GM12878 (cell line): ENCODE results near the gene GAS6. TPM values are rescaled to one million over a fixed set of nuclear protein-coding genes. Genes with fewer than 3 reads are reported as not detected.

ENCODE experiments used
- ATAC-seq: fragments of 200-7000 bp; cut with Tn5 transposase; 3 replicates; pipeline ENCODE4 v1.9.1; 2020; ENCODE audit warnings: mild to moderate bottlenecking, moderate library complexity
- BruUV-seq: library from RNA; stranded (reverse); fragments of 400-500 nt; replicated peaks from 2 replicates; lab custom pipeline; 2021; lab: Mats Ljungman, UMichigan
- CTCF ChIA-PET: fragments of 300-600 bp; sonication (Branson Sonifier 250); formaldehyde crosslinking; extraction: SDS; loops from one replicate; lab custom pipeline; 2021; ENCODE audit warnings: inconsistent platforms; lab: Yijun Ruan, JAX
- POLR2A ChIA-PET: fragments of 350-600 bp; formaldehyde crosslinking; extraction: SDS; loops from one replicate; lab custom pipeline; 2021; ENCODE audit warnings: inconsistent platforms; lab: Charles Lee
- RAD21 ChIA-PET: fragments of 300-600 bp; sonication (Branson Sonifier 250); formaldehyde crosslinking; loops from one replicate; lab custom pipeline; 2023; ENCODE audit warnings: antibody characterized with exemption; ENCODE audit not compliant: unreplicated experiment; lab: Charles Lee
- SMC1A ChIA-PET: fragments of 300-600 bp; sonication (Branson Sonifier 250); formaldehyde crosslinking; loops from one replicate; lab custom pipeline; 2023; ENCODE audit not compliant: unreplicated experiment, uncharacterized antibody; lab: Charles Lee
- DNase-seq: peaks from one replicate; pipeline ENCODE4 v3.0.0-alpha.2; 2011; ENCODE audit warnings: low read depth, low spot score
- FAIRE-seq: peaks from 3 replicates; lab custom pipeline; 2011; peaks lifted over from hg19 to GRCh38; lab: Jason Lieb, UNC
- H2AFZ ChIP-seq: 2 replicates; pipeline ENCODE4 v1.6.0; 2011; ENCODE audit warnings: low read depth, low read length, control low read depth; ENCODE audit not compliant: control insufficient read depth
- H3K27ac ChIP-seq: 2 replicates; pipeline ENCODE4 v1.5.1; 2011; ENCODE audit warnings: control low read depth; ENCODE audit not compliant: control insufficient read depth, insufficient read depth
- H3K27me3 ChIP-seq, 2 experiments: replicated peaks in 1 of 2; 2 replicates each; pipeline versions ENCODE4 v1.6.0 to v1.6.1; 2011; ENCODE audit warnings: low read length in 1 of 2; ENCODE audit not compliant: control insufficient read depth in 2 of 2, insufficient read depth in 2 of 2
- H3K36me3 ChIP-seq, 2 experiments: 2 replicates each; pipeline ENCODE4 v1.5.1; 2011; ENCODE audit warnings: low read length in 1 of 2; ENCODE audit not compliant: control insufficient read depth in 2 of 2, insufficient read depth in 2 of 2
- H3K4me1 ChIP-seq: 2 replicates; pipeline ENCODE4 v1.6.1; 2011; ENCODE audit warnings: mild to moderate bottlenecking, low read length, moderate library complexity, mixed read lengths; ENCODE audit not compliant: control insufficient read depth, insufficient read depth
- H3K4me2 ChIP-seq: 2 replicates; pipeline ENCODE4 v1.6.0; 2011; ENCODE audit warnings: control low read depth; ENCODE audit not compliant: control insufficient read depth, insufficient read depth
- H3K4me3 ChIP-seq: fragments of 200-600 bp; sonication (generic); 2 replicates; pipeline ENCODE4 v1.5.1; 2016
- H3K79me2 ChIP-seq: 2 replicates; pipeline ENCODE4 v1.6.0; 2011; ENCODE audit warnings: low read length; ENCODE audit not compliant: control insufficient read depth, insufficient read depth
- H3K9ac ChIP-seq: 2 replicates; pipeline ENCODE4 v1.8.0; 2011; ENCODE audit warnings: low read length, control low read depth, mixed read lengths; ENCODE audit not compliant: control insufficient read depth, insufficient read depth
- H3K9me3 ChIP-seq: replicated peaks from 3 replicates; pipeline ENCODE4 v1.5.1; 2011; ENCODE audit warnings: mild to moderate bottlenecking, low read length; ENCODE audit not compliant: control insufficient read depth, insufficient read depth
- H4K20me1 ChIP-seq: 2 replicates; pipeline ENCODE4 v1.6.0; 2011; ENCODE audit not compliant: control insufficient read depth, insufficient read depth
- BCLAF1 ChIP-seq: fragments of 450-650 bp; IDR thresholded peaks from 2 replicates; pipeline ENCODE4 v1.6.1; 2017; ENCODE audit warnings: antibody characterized with exemption, mild to moderate bottlenecking, moderate library complexity
- BHLHE40 ChIP-seq, 2 experiments: fragments of 450-650 bp in 1 of 2; IDR thresholded peaks; 2 replicates each; pipeline ENCODE4 v1.6.1; 2011 to 2017; ENCODE audit warnings: low read depth in 2 of 2, borderline replicate concordance in 1 of 2, improper control_type of control experiment in 1 of 2, low read length in 1 of 2, mild to moderate bottlenecking in 1 of 2
- CHD4 ChIP-seq: fragments of 200-600 bp; sonication (generic); IDR thresholded peaks from 2 replicates; pipeline ENCODE4 v1.6.1; 2016; ENCODE audit warnings: mild to moderate bottlenecking
- CTCF ChIP-seq, 3 experiments: IDR thresholded peaks in 2 of 3; conservative IDR thresholded peaks in 1 of 3; 2 replicates each; pipeline ENCODE4 v1.5.1; 2011; ENCODE audit warnings: low read depth in 3 of 3, low read length in 3 of 3, mild to moderate bottlenecking in 3 of 3, control low read depth in 2 of 3, moderate library complexity in 2 of 3, inconsistent platforms in 1 of 3, mixed read lengths in 1 of 3; ENCODE audit not compliant: control insufficient read depth in 2 of 3, insufficient read depth in 1 of 3; ENCODE audit errors: extremely low read depth in 1 of 3
- EGR1 ChIP-seq, 2 experiments: IDR thresholded peaks; 1 replicate in 1 of 2; 2 replicates in 1 of 2; pipeline ENCODE4 v1.6.1; 2011 to 2012; ENCODE audit warnings: low read depth in 2 of 2, low read length in 2 of 2, borderline replicate concordance in 1 of 2, mild to moderate bottlenecking in 1 of 2, moderate library complexity in 1 of 2
- IKZF1 ChIP-seq: fragments of 450-650 bp; conservative IDR thresholded peaks from 2 replicates; pipeline ENCODE4 v1.6.1; 2017; ENCODE audit warnings: antibody characterized with exemption, mild to moderate bottlenecking
- IKZF2 ChIP-seq, 2 experiments: fragments of 450-650 bp; IDR thresholded peaks; 2 replicates each; pipeline ENCODE4 v1.6.1; 2017; ENCODE audit warnings: mild to moderate bottlenecking in 2 of 2, moderate library complexity in 2 of 2
- PKNOX1 ChIP-seq: fragments of 450-650 bp; IDR thresholded peaks from 2 replicates; pipeline ENCODE4 v1.6.1; 2016; ENCODE audit warnings: mild to moderate bottlenecking
- POU2F2 ChIP-seq: IDR thresholded peaks from 3 replicates; pipeline ENCODE4 v1.6.1; 2011; ENCODE audit warnings: low read depth, mild to moderate bottlenecking, low read length, borderline replicate concordance
- USF2 ChIP-seq: IDR thresholded peaks from 2 replicates; pipeline ENCODE4 v1.6.1; 2011; ENCODE audit warnings: low read depth, low read length, improper control_type of control experiment, borderline replicate concordance
- YY1 ChIP-seq: IDR thresholded peaks from 2 replicates; pipeline ENCODE4 v1.6.1; 2011; ENCODE audit warnings: low read depth, mild to moderate bottlenecking, low read length
- WGBS: methylation state at CpG from one replicate; pipeline ENCODE4 v1.1.6; 2016; ENCODE audit warnings: low lambda C conversion rate; ENCODE audit not compliant: insufficient replicate concordance, insufficient coverage; ENCODE audit errors: missing lambda C conversion rate; 5-methylcytosine and 5-hydroxymethylcytosine counted together
- in situ Hi-C: fragments of 300-500 bp; cut with MboI; formaldehyde crosslinking; loops from 9 replicates; pipeline ENCODE4 v1.14.3; 2018; ENCODE audit warnings: mixed read lengths
- intact Hi-C: fragments of 100-400 bp; cut with micrococcal nuclease; formaldehyde crosslinking; loops from one replicate; pipeline ENCODE4 v1.14.2; 2022; ENCODE audit not compliant: unreplicated experiment
- polyA plus RNA-seq, 11 experiments: library from polyadenylated mRNA; depleted of rRNA in 4 of 11; unstranded in 6 of 11; stranded (reverse) in 5 of 11; fragments of >200 nt; fragmentation: Nextera tagmentation in 4 of 11; fragmentation: Illumina TruSeq in 1 of 11; extraction: Ambion mirVana in 4 of 11; extraction: Trizol in 1 of 11; gene quantifications; 1 replicate in 1 of 11; 2 replicates in 10 of 11; pipeline versions ENCODE4 v1.2.1 to v1.2.3, GENCODE V29; 2011 to 2016; ENCODE audit warnings: inconsistent platforms in 2 of 11, missing spikeins in 2 of 11, low read depth in 1 of 11
- total RNA-seq, 4 experiments: library from RNA; depleted of rRNA in 3 of 4; stranded (reverse); fragments of >200 nt in 3 of 4; fragmentation: Illumina TruSeq in 1 of 4; extraction: Trizol in 1 of 4; gene quantifications; 2 replicates each; pipeline versions ENCODE4 v1.2.1 to v1.2.3, GENCODE V29; 2013 to 2021

Gene GAS6
- total and polyA plus RNA-seq, 10 of the 15 experiments (the other 5 are each of a cell fraction or from before 2014, with no cell fraction given): 0.03 to 0.59 (median 0.10) TPM; not detected in 2

- TF ChIP-seq CTCF (IDR thresholded peaks at IDR 0.05 in 2 of 3, conservative IDR thresholded peaks at IDR 0.05 in 1 of 3; ENCODE audit: control insufficient read depth in 2 of 3, extremely low read depth in 1 of 3, insufficient read depth in 1 of 3, low read depth in 3 of 3, low read length in 3 of 3) (no peak), IKZF2 (IDR thresholded peaks at IDR 0.05) (no peak), BHLHE40 (IDR thresholded peaks at IDR 0.05; ENCODE audit: borderline replicate concordance in 1 of 2, low read depth in 2 of 2, low read length in 1 of 2) (no peak), CHD4 (no peak), BCLAF1 (no peak), IKZF1 (no peak)
These were observed 92.1 kb downstream of the GAS6 start (continued) for GRCh38 chr13:113771709-113772331.

GRCh38 chr13:113770937-113771336 is 92.9 kb downstream of the GAS6 start:
- in situ Hi-C loops (no loop called here), intact Hi-C loops (no loop called here)
- Histone ChIP-seq H3K9ac (no peak overlapping the region), H2AFZ (no peak overlapping the region), H3K79me2 (no peaks in the 10 kb centered on the region), H3K4me2 (no peak overlapping the region), H3K27ac (no peak overlapping the region), H3K36me3 (no peaks in the 10 kb centered on the region), H4K20me1 (no peaks in the 10 kb centered on the region), H3K4me3 (no peak overlapping the region), H3K4me1 (no peaks in the 10 kb centered on the region), H3K9me3 (no peaks in the 10 kb centered on the region)
- no TSS peak for BruUV-seq
- 62% methylated on average over 5 of the region's 5 CpGs for WGBS
- ChIA-PET RAD21 (no interaction called here), POLR2A (no interaction called here), SMC1A (no interaction called here), CTCF (no interaction called here)
- no peak for FAIRE-seq
- ATAC-seq: no peak
- DNase-seq: no peak
- TF ChIP-seq PKNOX1: no peak
- TF ChIP-seq EGR1 (IDR thresholded peaks at IDR 0.05; ENCODE audit: borderline replicate concordance in 1 of 2, low read depth in 2 of 2, low read length in 2 of 2): no peak
- no peak for TF ChIP-seq POU2F2
- TF ChIP-seq YY1: no peak
- TF ChIP-seq USF2: no peak
- TF ChIP-seq, all 136 proteins: peak for 0
- no peaks in the 10 kb centered on the region; a peak in 1 of 4 replicates for H3K27me3 ChIP-seq
